ENCODE data around the gene TBC1D10B.

DNA sequence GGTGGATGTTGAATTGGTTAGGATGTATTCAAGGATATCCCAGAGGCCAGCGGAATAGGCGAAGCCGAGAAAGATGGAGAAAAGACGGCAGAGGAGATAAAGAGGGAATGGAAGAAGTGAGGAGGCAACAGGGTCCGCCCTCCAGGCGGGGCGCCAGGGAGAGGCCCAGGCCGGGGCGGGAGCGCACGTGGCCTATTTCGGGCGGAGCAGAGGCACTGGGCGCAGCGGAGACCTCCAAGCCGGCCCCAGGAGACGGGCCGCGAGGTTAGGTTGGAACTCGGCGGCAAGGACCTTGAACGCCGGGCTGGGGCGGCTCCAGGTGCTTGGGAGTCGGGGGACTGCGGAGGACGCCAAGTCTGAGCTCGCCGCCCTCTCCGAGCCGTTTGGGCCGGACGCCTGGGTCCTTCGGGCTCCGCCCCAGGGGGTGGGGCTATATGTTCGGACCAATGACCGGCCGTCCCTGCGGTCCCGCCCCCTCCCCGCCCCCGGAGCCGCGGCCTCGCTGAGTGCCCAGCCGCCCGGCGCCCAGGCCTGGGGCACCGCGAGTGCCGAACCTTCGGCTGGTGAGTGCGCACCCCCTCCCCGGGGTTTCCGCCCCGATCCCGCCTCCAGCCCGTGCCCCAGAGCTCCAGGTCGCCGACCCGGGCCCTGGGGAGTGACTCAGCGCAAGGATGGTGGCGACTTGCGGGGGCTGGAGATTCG lies 37.0 kb upstream of the TBC1D10B start, which contains the start of gene ZNF771:
- TF ChIP-seq, protein P1, sequence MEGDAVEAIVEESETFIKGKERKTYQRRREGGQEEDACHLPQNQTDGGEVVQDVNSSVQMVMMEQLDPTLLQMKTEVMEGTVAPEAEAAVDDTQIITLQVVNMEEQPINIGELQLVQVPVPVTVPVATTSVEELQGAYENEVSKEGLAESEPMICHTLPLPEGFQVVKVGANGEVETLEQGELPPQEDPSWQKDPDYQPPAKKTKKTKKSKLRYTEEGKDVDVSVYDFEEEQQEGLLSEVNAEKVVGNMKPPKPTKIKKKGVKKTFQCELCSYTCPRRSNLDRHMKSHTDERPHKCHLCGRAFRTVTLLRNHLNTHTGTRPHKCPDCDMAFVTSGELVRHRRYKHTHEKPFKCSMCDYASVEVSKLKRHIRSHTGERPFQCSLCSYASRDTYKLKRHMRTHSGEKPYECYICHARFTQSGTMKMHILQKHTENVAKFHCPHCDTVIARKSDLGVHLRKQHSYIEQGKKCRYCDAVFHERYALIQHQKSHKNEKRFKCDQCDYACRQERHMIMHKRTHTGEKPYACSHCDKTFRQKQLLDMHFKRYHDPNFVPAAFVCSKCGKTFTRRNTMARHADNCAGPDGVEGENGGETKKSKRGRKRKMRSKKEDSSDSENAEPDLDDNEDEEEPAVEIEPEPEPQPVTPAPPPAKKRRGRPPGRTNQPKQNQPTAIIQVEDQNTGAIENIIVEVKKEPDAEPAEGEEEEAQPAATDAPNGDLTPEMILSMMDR (IDR thresholded peaks at IDR 0.05) = peak in 2 of 3 donors; percentile 13 to 19
- peak; percentile 80 for TF ChIP-seq POLR2A (IDR thresholded peaks at IDR 0.05)
- no peak for TF ChIP-seq EP300 (IDR thresholded peaks at IDR 0.05)

All from ovary (tissue), 3 donors.